Measurements from ENCODE around the gene PRKAG2. TPM values are rescaled to one million over a fixed set of nuclear protein-coding genes. Genes with fewer than 3 reads are reported as not detected.

The PRKAG2 gene
- total and polyA plus RNA-seq, 2 experiments from 2014 or later = 9.1 to 14.9 TPM

GRCh38 chr7:151592330-151592729 is 284.6 kb downstream of the PRKAG2 start:
- TF ChIP-seq EZH2 (IDR thresholded peaks at IDR 0.05; ENCODE audit: low read depth, unreplicated experiment) (no peak), REST (IDR thresholded peaks at IDR 0.05; ENCODE audit: unreplicated experiment) (no peak), NANOG (IDR thresholded peaks at IDR 0.05; ENCODE audit: borderline replicate concordance) (no peak), ZNF462 (CRISPR knock-in tag; IDR thresholded peaks at IDR 0.05) (no peak), STAT1 (IDR thresholded peaks at IDR 0.05; ENCODE audit: unreplicated experiment) (no peak), ZNF114 (CRISPR knock-in tag; IDR thresholded peaks at IDR 0.05) (no peak), CTCF (conservative IDR thresholded peaks at IDR 0.05; ENCODE audit: low read depth in 2 of 2) (no peak)
- Histone ChIP-seq H3K9me2 (ENCODE audit: insufficient read depth) (no peaks in the 10 kb centered on the region), H3F3A (replicated peaks; ENCODE audit: low read depth) (no peaks in the 10 kb centered on the region), H3K79me2 (replicated peaks; ENCODE audit: insufficient read depth) (0 out of 2 replicates have a peak, but pooled peaks cover 6% of the 10 kb centered on the region), H2AFZ (no peak overlapping the region), H4K20me1 (replicated peaks; ENCODE audit: insufficient read depth) (no peaks in the 10 kb centered on the region; the same call in 1 of the 2 replicates), H3K36me3 (ENCODE audit: insufficient read depth) (no peaks in the 10 kb centered on the region), H3K4me3 (no peak overlapping the region), H3K4me1 (ENCODE audit: insufficient read depth) (no peaks in the 10 kb centered on the region), H3K4me2 (no peak overlapping the region), H3K27me3 (ENCODE audit: insufficient read depth) (no peaks in the 10 kb centered on the region), H3K27ac (ENCODE audit: low read depth) (no peak overlapping the region)
- H3K27me3 Mint-ChIP-seq (ENCODE audit: insufficient read depth, low read depth, poor library complexity) = peaks cover 8% of the 10 kb centered on the region
- DNase-seq (ENCODE audit: low spot score) = no peak
- ATAC-seq = no peak
- no peaks in the 10 kb centered on the region; the same call in 2 of the 3 replicates for H3K36me3 Mint-ChIP-seq (ENCODE audit: low read depth)
- no peak overlapping the region for H3K27ac Mint-ChIP-seq
- no peak overlapping the region; the same call in 2 of the 3 replicates for H3K4me3 Mint-ChIP-seq
- peaks cover 2% of the 10 kb centered on the region; the same call in 1 of the 3 replicates for H3K4me1 Mint-ChIP-seq
- no peaks in the 10 kb centered on the region for H3K9me3 Mint-ChIP-seq
